GM12801 (cell line): Measurements from ENCODE around the gene LYL1.

ENCODE experiments used
- TF ChIP-seq, protein P1 (sequence below): IDR thresholded peaks from one replicate; pipeline ENCODE4 v1.5.1; 2011; ENCODE audit warnings: control low read depth; ENCODE audit not compliant: insufficient read length; ENCODE audit errors: extremely low read depth

Gene LYL1

DNA sequence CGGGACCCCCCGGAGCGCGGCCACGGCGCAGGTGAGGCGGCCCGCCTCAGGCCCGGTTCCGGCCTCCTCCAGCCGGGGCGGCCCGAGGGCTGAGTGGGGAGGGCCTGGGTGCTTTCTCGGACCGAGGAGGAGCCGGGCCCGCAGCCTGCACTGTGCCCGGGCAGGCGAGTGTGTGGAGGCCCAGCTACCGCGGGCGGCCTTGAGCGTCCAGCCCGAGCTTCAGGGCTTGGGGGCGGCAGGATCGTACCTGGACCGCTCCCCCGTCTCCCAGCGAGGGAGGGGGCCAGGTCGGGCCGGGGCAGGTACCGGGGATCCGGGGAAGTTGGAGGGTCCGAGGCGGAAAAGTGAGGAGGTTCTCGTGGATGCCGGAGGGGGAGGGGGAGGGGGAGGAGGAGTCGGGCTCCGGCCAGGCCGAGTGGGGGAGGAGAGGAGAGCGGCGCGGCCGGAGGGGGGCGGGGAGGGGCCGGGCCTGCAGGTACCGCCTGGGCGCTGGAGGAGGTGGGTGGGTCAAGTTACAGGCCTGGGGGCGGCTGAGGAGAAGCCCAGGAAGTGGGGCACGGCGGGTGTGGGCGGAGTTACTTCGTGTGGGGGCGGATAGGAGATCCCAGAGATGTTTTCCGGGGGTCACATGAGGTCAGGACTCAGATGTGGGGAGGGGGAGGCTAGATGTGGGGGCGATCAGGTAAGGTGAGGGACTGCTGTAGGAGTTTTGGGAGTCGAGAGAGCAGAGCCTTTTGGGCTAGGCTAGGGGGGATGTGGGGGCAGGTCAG, 16.0 kb upstream of the LYL1 start:
- TF ChIP-seq, protein P1, sequence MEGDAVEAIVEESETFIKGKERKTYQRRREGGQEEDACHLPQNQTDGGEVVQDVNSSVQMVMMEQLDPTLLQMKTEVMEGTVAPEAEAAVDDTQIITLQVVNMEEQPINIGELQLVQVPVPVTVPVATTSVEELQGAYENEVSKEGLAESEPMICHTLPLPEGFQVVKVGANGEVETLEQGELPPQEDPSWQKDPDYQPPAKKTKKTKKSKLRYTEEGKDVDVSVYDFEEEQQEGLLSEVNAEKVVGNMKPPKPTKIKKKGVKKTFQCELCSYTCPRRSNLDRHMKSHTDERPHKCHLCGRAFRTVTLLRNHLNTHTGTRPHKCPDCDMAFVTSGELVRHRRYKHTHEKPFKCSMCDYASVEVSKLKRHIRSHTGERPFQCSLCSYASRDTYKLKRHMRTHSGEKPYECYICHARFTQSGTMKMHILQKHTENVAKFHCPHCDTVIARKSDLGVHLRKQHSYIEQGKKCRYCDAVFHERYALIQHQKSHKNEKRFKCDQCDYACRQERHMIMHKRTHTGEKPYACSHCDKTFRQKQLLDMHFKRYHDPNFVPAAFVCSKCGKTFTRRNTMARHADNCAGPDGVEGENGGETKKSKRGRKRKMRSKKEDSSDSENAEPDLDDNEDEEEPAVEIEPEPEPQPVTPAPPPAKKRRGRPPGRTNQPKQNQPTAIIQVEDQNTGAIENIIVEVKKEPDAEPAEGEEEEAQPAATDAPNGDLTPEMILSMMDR: no peak

DNA sequence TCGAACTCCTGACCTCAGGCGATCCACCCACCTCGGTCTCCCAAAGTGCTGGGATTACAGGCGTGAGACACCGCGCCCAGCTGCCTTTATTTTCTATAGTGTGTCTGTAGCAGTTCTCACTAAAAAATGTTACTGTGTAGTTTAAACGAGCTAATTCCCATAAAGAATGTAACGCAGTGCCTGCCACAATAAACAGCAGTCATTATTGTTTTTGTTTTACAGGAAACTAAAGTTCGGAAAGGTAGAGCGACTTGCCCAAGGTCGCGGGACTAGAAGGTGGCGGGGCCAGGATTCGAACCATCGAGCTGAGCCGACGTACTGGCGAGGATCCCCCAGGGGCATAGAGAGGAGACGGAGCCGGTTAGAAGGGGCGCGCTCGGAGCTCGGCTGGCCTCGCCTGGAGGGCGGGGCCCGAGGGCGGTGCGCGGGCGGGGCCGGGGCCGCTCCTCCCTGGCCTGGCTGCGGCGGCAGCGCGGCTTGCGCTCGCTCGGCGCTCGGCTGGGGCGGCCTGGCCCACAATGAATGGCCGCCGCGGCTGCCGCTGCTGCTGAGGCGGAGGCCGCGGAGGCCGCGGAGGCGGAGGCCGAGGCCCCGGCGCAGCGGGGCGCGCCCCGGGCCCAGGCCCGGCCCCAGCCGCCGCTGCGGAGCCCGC, 15.2 kb upstream of the LYL1 start, which contains the start of gene NACC1:
Gene NACC1, plus strand, starts transcription at position 493 of the 652 bp plus-strand sequence. CDS start 16,944 bp downstream, outside the sequence.
- TF ChIP-seq, protein P1: no peak

DNA sequence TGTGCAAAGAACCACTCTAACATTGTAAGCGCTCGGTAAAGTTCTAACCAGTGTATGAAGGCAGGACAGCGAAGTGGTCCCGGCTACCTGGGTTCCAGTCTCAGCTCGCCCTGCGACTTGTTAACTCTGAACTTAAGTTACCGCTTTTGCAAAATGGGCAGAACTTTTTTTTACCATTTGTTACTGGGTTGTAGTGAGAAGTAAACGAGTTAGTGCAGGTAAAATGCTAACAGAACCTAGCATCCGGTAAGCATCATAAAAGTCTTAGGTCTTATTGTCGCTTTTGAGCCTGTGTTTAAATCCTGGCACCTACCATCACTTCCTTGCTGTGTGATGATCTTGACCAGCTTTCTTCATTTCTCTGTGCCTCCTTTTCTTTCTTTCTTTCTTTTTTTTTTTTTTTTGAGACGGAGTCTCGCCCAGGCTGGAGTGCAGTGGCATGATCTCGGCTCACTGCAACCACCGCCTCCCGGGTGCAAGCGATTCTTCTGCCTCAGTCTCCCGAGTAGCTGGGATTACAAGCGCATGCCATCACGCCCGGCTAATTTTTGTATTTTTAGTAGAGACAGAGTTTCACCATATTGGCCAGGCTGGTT, 14.6 kb upstream of the LYL1 start:
- TF ChIP-seq, protein P1: no peak

DNA sequence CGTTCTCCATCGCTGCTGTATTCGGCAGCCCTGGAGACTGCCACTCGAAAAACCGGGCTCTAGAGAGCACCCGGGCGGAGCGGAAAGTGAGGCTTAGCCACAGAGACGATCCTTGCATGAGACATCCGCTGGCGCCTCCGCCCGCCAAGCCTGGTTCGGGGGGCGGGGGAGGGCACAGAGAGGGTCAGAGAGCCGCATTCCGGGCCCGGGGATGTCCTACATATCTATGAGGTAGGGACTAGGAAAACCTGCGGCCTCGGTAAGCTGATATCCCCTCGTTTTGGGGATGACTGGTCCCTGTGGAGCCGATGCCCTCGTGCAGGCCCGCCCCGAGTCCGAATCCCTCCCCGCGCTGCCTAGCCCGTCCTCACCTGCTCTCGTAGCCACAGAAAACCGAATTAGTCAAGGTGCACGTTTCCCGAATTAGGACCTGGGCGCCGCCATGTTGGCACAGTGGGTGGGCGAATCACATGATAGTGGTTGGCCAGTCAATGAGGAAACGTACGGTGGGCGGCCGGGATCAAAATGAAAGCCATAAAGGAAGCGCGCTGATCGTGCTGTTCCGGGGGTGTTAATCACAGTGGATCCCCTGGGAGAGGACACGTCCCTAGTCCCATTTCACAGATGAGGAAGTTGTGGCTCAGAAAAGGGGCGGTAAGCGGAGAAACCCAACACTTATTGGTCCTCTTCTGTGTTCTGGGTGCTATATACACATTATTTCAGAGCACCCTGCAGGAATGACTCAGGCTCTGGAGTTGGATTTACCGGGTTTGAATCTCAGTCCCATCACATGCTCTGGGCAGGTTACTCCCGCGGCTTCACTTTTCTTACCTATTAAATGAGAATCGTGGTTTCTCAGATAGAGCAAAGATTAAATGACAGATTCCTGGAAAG, 13.9 kb upstream of the LYL1 start, which contains the start of gene TRMT1:
Gene TRMT1, minus strand, starts transcription at position 459 of the 894 bp plus-strand sequence. Its CDS starts 341 bp downstream, at position 118.
- TF ChIP-seq, protein P1: no peak

DNA sequence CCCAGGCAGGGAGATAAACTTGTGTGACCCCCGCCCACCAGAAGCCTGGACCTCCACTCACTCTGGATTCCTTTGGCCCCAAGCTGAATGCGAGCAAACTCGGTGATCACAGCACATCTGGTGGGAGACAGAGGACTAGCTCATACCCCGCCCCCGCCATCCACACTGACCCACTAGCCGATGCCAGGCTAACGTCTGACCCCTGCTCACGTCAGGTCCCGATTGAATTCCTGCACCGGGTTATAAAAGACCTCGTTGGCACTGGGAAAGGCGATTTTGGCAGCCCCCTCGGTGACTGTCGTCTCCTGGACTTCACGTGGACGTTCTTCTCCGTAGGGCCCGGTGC, 13.3 kb upstream of the LYL1 start:
- TF ChIP-seq, protein P1: no peak

DNA sequence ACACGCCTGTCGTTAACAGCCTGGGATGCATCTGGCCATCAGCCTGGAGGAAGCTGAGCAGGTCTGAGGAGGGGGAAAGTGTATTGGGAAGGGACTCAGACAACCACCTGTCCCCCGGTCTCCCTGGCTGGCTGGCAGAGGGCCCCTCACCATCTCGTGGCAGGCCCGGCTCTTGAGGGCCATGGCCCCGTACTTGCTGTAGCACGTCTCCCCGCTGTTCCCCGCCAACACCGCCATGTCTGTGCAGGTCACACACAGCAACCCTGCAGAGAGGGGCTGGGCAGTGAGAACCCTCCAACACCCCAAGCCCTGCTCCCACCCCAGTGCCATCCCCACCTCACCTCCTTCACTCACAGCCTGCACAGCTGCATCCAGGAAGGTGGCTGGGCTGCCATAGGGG, 9.9 kb upstream of the LYL1 start:
- TF ChIP-seq, protein P1: no peak
